ENCODE data around the gene MYO1D.
"Not testable (repeated sequence)": the region's sequence is repeated elsewhere in the genome, so short reads cannot be mapped to it uniquely, and the experiment has no call there.

MYO1D gene

DNA sequence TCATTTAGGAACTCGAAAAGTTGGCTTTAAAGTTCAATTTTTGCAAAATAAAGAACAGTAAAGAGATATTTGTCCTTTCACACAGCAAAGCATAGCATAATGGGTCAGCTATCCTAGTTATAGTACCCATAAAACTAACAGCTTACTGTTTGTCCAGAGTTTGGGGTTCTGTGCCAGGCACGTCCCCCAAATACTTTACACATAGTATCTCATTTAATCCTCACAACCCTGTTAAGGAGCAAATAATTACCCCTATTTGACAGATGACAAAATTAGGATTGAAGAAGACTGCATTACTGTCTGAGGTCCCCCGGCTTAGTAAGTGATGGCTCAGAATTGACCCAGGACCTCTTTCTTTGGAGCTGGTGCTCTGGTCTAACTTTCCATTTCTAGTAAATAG lies 52.6 kb downstream of the MYO1D start:
- no peak overlapping the region for H3K4me2 ChIP-seq (ENCODE audit: insufficient read depth, low read length, poor library complexity, severe bottlenecking)
- no peak overlapping the region for H3K23ac ChIP-seq (ENCODE audit: low read depth, low read length, poor library complexity)
- no peak overlapping the region for H3K9ac ChIP-seq (ENCODE audit: low read depth, low read length, poor library complexity)
- no peak overlapping the region for H3K4me3 ChIP-seq (ENCODE audit: low read length in 2 of 2)
- no peaks in the 10 kb centered on the region for H3K36me3 ChIP-seq (replicated peaks in 1 of 2; ENCODE audit: control insufficient read depth in 2 of 2, insufficient read depth in 2 of 2, low read length in 2 of 2)
- no peak overlapping the region for H2AK5ac ChIP-seq (ENCODE audit: low read depth, low read length)
- no peaks in the 10 kb centered on the region for H3K9me3 ChIP-seq (replicated peaks in 1 of 2; ENCODE audit: control insufficient read depth in 2 of 2, insufficient read depth in 1 of 2, low read depth in 1 of 2, low read length in 2 of 2)
- H3K27ac ChIP-seq (replicated peaks; ENCODE audit: low read length) = no peak overlapping the region
- H3K14ac ChIP-seq (ENCODE audit: low read length) = no peak overlapping the region
- no peak overlapping the region for H2BK5ac ChIP-seq (ENCODE audit: low read length)
- no peak overlapping the region for H2BK15ac ChIP-seq (ENCODE audit: low read length)
- no CpG with 5 or more reads among the region's 3 CpGs for WGBS, 2 donors (ENCODE audit: extremely low coverage in 2 of 2, insufficient read length in 2 of 2, insufficient replicate concordance in 1 of 2)
- no peak for DNase-seq (ENCODE audit: low spot score)
- H2BK12ac ChIP-seq (ENCODE audit: low read length) = no peak overlapping the region
- H3K79me1 ChIP-seq (ENCODE audit: low read depth, low read length) = no peaks in the 10 kb centered on the region
- no peak overlapping the region for H3K4ac ChIP-seq (ENCODE audit: low read length)
- H3K27me3 ChIP-seq (ENCODE audit: control insufficient read depth in 3 of 3, insufficient read depth in 3 of 3, low read depth in 1 of 3, low read length in 3 of 3) = no peaks in the 10 kb centered on the region
- H3K18ac ChIP-seq (ENCODE audit: low read length) = no peak overlapping the region
- H4K91ac ChIP-seq (ENCODE audit: low read depth, low read length, poor library complexity) = no peak overlapping the region
- H2BK120ac ChIP-seq (ENCODE audit: low read depth, low read length) = no peak overlapping the region
- H2AFZ ChIP-seq (ENCODE audit: low read length) = no peak overlapping the region
- no peaks in the 10 kb centered on the region for H3K4me1 ChIP-seq (ENCODE audit: control insufficient read depth in 2 of 2, insufficient read depth in 1 of 2, low read depth in 1 of 2, low read length in 2 of 2)
- H4K8ac ChIP-seq (ENCODE audit: low read depth, low read length) = no peak overlapping the region

DNA sequence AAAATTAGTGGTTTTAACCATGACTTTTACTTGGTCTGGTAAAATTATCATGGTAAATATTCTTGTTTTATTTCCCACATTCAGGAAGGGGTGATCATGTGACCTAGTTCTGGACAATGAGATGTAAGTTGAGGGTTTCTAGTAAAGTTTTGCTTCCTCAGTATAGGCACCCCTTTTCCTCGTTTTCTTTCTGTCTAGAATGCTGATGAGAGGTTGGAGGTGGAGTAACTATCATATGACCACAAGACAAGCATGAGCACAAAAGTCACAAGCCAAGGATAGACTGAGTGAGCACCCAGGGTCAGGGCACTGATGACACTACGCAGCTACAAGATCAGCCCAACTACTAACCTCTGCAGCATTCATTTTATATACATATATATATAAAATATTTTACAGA lies 53.9 kb downstream of the MYO1D start:
- no peak overlapping the region for H3K27ac ChIP-seq (replicated peaks; ENCODE audit: low read length)
- no peak overlapping the region for H2BK5ac ChIP-seq (ENCODE audit: low read length)
- no peak overlapping the region for H3K18ac ChIP-seq (ENCODE audit: low read length)
- H2BK15ac ChIP-seq (ENCODE audit: low read length) = no peak overlapping the region
- H3K4me2 ChIP-seq (ENCODE audit: insufficient read depth, low read length, poor library complexity, severe bottlenecking) = no peak overlapping the region
- H3K23ac ChIP-seq (ENCODE audit: low read depth, low read length, poor library complexity) = no peak overlapping the region
- no peak overlapping the region for H2BK120ac ChIP-seq (ENCODE audit: low read depth, low read length)
- no peak overlapping the region for H2AK5ac ChIP-seq (ENCODE audit: low read depth, low read length)
- H3K4ac ChIP-seq (ENCODE audit: low read length) = no peak overlapping the region
- no peaks in the 10 kb centered on the region for H3K4me1 ChIP-seq (ENCODE audit: control insufficient read depth in 2 of 2, insufficient read depth in 1 of 2, low read depth in 1 of 2, low read length in 2 of 2)
- no peak overlapping the region for H2AFZ ChIP-seq (ENCODE audit: low read length)
- no peaks in the 10 kb centered on the region for H3K9me3 ChIP-seq (replicated peaks in 1 of 2; ENCODE audit: control insufficient read depth in 2 of 2, insufficient read depth in 1 of 2, low read depth in 1 of 2, low read length in 2 of 2)
- H3K36me3 ChIP-seq (replicated peaks in 1 of 2; ENCODE audit: control insufficient read depth in 2 of 2, insufficient read depth in 2 of 2, low read length in 2 of 2) = no peaks in the 10 kb centered on the region
- no peak overlapping the region for H3K14ac ChIP-seq (ENCODE audit: low read length)
- H3K4me3 ChIP-seq (ENCODE audit: low read length in 2 of 2) = no peak overlapping the region
- no peaks in the 10 kb centered on the region for H3K79me1 ChIP-seq (ENCODE audit: low read depth, low read length)
- no peak overlapping the region for H4K91ac ChIP-seq (ENCODE audit: low read depth, low read length, poor library complexity)
- H3K27me3 ChIP-seq (ENCODE audit: control insufficient read depth in 3 of 3, insufficient read depth in 3 of 3, low read depth in 1 of 3, low read length in 3 of 3) = no peaks in the 10 kb centered on the region
- DNase-seq (ENCODE audit: low spot score) = no peak
- H2BK12ac ChIP-seq (ENCODE audit: low read length) = no peak overlapping the region
- WGBS, 2 donors (ENCODE audit: extremely low coverage in 2 of 2, insufficient read length in 2 of 2, insufficient replicate concordance in 1 of 2) = no CpG with 5 or more reads among the region's 2 CpGs
- H4K8ac ChIP-seq (ENCODE audit: low read depth, low read length) = no peak overlapping the region
- H3K9ac ChIP-seq (ENCODE audit: low read depth, low read length, poor library complexity) = no peak overlapping the region

DNA sequence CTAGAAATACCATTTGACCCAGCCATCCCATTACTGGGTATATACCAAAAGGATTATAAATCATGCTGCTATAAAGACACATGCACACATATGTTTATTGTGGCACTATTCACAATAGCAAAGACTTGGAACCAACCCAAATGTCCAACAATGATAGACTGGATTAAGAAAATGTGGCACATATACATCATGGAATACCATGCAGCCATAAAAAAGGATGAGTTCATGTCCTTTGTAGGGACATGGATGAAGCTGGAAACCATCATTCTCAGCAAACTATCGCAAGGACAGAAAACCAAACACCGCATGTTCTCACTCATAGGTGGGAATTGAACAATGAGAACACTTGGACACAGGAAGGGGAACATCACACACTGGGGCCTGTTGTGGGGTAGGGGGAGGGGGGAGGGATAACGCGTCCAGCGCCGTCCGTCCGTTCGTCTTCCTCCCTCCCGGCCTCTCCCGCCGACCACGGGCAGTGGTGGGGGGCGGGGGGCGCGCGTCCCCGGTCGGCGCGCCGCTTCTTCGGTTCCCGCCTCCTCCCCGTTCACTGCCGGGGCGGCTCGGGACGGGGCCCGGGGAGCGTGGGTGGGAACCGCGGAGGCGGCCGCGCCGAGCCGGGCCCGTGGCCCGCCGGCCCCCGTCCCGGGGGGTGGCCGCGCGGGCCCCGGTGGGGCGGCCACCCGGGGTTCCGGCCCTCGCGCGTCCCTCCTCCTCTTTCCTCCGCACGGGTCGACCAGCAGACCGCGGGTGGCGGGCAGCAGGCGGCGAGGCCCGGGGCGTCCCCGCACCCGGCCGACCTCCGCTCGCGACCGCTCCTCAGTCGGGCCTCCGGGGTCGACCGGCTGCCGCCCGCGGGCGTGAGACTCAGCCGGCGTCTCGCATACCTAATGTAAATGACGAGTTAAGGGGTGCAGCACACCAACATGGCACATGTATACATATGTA lies 54.7 kb downstream of the MYO1D start:
- not testable (repeated sequence) for H2BK15ac ChIP-seq (ENCODE audit: low read length); H2BK5ac ChIP-seq (ENCODE audit: low read length); DNase-seq (ENCODE audit: low spot score); H3K18ac ChIP-seq (ENCODE audit: low read length); H2BK120ac ChIP-seq (ENCODE audit: low read depth, low read length); H3K27ac ChIP-seq (replicated peaks; ENCODE audit: low read length); H2AK5ac ChIP-seq (ENCODE audit: low read depth, low read length); H3K9ac ChIP-seq (ENCODE audit: low read depth, low read length, poor library complexity); H2AFZ ChIP-seq (ENCODE audit: low read length); H3K23ac ChIP-seq (ENCODE audit: low read depth, low read length, poor library complexity); H3K14ac ChIP-seq (ENCODE audit: low read length); H3K4me3 ChIP-seq (ENCODE audit: low read length in 2 of 2); H3K4ac ChIP-seq (ENCODE audit: low read length); H2BK12ac ChIP-seq (ENCODE audit: low read length); H3K4me2 ChIP-seq (ENCODE audit: insufficient read depth, low read length, poor library complexity, severe bottlenecking); H3K9me3 ChIP-seq (replicated peaks in 1 of 2; ENCODE audit: control insufficient read depth in 2 of 2, insufficient read depth in 1 of 2, low read depth in 1 of 2, low read length in 2 of 2); H3K27me3 ChIP-seq (ENCODE audit: control insufficient read depth in 3 of 3, insufficient read depth in 3 of 3, low read depth in 1 of 3, low read length in 3 of 3); H4K8ac ChIP-seq (ENCODE audit: low read depth, low read length); H4K91ac ChIP-seq (ENCODE audit: low read depth, low read length, poor library complexity); H3K79me1 ChIP-seq (ENCODE audit: low read depth, low read length); H3K4me1 ChIP-seq (ENCODE audit: control insufficient read depth in 2 of 2, insufficient read depth in 1 of 2, low read depth in 1 of 2, low read length in 2 of 2); H3K36me3 ChIP-seq (replicated peaks in 1 of 2; ENCODE audit: control insufficient read depth in 2 of 2, insufficient read depth in 2 of 2, low read length in 2 of 2)
- no CpG with 5 or more reads among the region's 82 CpGs for WGBS, 2 donors (ENCODE audit: extremely low coverage in 2 of 2, insufficient read length in 2 of 2, insufficient replicate concordance in 1 of 2)

DNA sequence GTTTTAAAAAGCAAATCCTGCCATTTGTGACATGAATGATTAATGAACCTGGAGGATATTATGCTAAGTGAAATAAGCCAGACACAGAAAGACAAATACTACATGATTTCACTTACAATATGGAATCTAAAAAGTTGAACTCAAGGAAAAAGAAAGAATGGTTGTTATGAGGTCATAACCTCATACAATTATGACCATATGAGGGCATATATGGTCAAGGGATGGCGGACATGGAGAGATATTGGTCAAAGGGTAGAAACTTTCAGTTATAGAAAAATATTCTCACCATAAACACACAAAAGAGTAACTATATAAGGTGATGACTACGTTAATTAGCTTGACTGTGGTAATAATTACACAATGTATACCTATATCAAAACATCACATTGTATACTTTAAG lies 56.5 kb downstream of the MYO1D start:
- no peak overlapping the region for H4K91ac ChIP-seq (ENCODE audit: low read depth, low read length, poor library complexity)
- H4K8ac ChIP-seq (ENCODE audit: low read depth, low read length) = no peak overlapping the region
- H3K9me3 ChIP-seq (replicated peaks in 1 of 2; ENCODE audit: control insufficient read depth in 2 of 2, insufficient read depth in 1 of 2, low read depth in 1 of 2, low read length in 2 of 2) = no peaks in the 10 kb centered on the region
- no peak overlapping the region for H3K4ac ChIP-seq (ENCODE audit: low read length)
- no peak overlapping the region for H3K23ac ChIP-seq (ENCODE audit: low read depth, low read length, poor library complexity)
- H3K79me1 ChIP-seq (ENCODE audit: low read depth, low read length) = no peaks in the 10 kb centered on the region
- H3K4me1 ChIP-seq (ENCODE audit: control insufficient read depth in 2 of 2, insufficient read depth in 1 of 2, low read depth in 1 of 2, low read length in 2 of 2) = no peaks in the 10 kb centered on the region
- no peak overlapping the region for H3K9ac ChIP-seq (ENCODE audit: low read depth, low read length, poor library complexity)
- DNase-seq (ENCODE audit: low spot score) = no peak
- H3K27me3 ChIP-seq (ENCODE audit: control insufficient read depth in 3 of 3, insufficient read depth in 3 of 3, low read depth in 1 of 3, low read length in 3 of 3) = no peaks in the 10 kb centered on the region
- H2BK5ac ChIP-seq (ENCODE audit: low read length) = no peak overlapping the region
- no peak overlapping the region for H3K4me2 ChIP-seq (ENCODE audit: insufficient read depth, low read length, poor library complexity, severe bottlenecking)
- no peak overlapping the region for H3K14ac ChIP-seq (ENCODE audit: low read length)
- no peak overlapping the region for H2BK120ac ChIP-seq (ENCODE audit: low read depth, low read length)
- no peak overlapping the region for H3K18ac ChIP-seq (ENCODE audit: low read length)
- H2AFZ ChIP-seq (ENCODE audit: low read length) = no peak overlapping the region
- no CpG with 5 or more reads among the region's 2 CpGs for WGBS, 2 donors (ENCODE audit: extremely low coverage in 2 of 2, insufficient read length in 2 of 2, insufficient replicate concordance in 1 of 2)
- no peak overlapping the region for H3K4me3 ChIP-seq (ENCODE audit: low read length in 2 of 2)
- no peak overlapping the region for H2AK5ac ChIP-seq (ENCODE audit: low read depth, low read length)
- H3K27ac ChIP-seq (replicated peaks; ENCODE audit: low read length) = no peak overlapping the region
- H2BK12ac ChIP-seq (ENCODE audit: low read length) = no peak overlapping the region
- no peaks in the 10 kb centered on the region for H3K36me3 ChIP-seq (replicated peaks in 1 of 2; ENCODE audit: control insufficient read depth in 2 of 2, insufficient read depth in 2 of 2, low read length in 2 of 2)
- no peak overlapping the region for H2BK15ac ChIP-seq (ENCODE audit: low read length)
